ENCODE data around the gene TFDP1. TPM values are rescaled to one million over a fixed set of nuclear protein-coding genes. Genes with fewer than 3 reads are reported as not detected.
"Not testable (repeated sequence)": the region's sequence is repeated elsewhere in the genome, so short reads cannot be mapped to it uniquely, and the experiment has no call there.

The TFDP1 gene
- total RNA-seq, 1 donor from 2014 or later = 32.2 TPM

DNA sequence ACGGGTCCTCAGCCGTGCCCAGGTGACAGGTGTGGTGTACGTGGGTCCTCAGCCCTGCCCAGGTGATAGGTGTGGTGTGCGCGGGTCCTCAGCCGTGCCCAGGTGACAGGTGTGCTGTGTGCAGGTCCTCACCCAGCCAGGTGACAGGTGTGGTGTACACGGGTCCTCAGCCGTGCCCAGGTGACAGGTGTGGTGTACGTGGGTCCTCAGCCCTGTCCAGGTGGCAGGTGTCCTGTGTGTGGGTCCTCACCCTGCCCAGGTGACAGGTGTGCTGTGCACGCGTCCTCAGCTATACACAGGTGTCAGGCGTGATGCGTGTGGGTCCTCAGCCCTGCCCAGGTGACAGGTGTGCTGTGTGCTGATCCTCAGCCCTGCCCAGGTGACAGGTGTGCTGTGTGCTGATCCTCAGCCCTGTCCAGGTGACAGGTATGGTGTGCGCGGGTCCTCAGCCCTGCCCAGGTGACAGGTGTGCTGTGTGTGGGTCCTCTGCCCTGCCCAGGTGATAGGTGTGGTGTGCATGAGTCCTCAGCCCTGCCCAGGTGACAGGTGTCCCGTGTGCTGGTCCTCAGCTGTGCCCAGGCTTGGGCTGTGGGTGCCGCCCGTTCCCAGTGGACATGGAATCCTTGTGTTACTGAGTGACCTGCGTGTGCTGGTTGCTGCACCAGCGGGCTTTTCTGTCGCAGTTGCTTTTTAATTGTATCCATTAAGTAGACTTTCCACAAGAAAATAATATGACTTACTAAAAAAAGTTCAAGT is 9.7 kb downstream of the TFDP1 start:
- not testable (repeated sequence) for FAIRE-seq; DNase-seq (ENCODE audit: low spot score in 2 of 2)

DNA sequence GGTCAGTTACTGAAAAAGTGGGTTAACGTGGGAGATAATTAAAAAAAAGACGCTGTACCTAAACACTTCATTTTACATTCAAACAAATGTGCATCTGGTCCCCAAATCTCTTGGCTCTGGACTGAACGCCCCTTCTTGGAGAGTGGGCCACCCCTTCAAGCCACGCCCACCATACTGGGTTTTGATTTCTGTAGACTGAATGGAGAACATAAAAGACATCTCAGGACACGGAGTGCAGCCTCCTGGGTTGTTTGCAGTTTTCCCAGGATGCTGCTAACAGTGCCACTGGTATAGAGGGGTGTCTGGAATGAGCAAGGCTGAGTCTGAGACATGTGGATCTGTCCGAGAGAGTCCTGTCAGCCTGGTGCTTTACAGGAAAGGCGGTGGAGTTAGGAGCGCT is 10.6 kb downstream of the TFDP1 start:
- no peak for FAIRE-seq
- DNase-seq (ENCODE audit: low spot score in 2 of 2) = no peak

DNA sequence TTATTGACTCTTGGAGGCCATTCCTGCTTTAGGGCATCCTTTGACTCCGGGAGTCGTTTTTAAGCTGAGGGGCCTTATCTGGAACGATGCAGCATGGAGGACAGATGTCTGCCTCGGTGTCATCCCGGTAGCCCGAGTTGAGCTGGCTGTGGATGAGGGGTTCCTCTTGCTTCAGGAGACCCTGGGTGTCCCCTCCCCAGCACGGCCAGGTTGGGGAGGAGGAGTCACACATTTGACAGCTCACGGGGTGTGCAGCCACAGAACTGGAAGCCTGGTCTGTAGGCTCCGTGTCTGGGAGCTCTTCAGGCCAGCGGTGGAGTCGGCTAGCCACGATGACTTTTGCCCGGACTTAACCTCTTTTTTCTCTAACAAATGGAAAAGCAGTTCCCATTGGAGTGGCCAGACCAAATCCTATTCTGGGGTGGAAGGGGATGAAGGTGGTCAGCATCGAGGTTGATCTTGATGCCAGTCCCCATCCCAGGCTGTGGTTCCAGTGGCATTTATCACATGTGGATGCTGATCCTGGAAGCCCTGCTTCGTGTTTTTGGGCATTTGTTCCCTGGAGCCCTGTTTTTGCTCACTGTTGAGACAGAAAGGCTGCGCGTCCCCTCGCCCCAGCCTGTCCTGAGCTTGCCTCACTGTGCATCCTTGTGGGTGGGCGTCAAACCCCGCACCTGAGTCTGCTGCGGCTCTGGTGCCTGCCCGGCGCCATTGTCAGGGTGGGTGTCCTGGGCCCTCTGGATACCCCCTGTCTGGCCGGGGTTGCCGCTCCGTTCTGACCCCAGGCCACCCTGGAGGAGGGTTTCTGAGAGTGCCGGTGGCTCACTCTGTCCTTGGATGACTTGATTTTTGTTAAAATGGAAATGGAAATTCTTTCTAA is 12.0 kb downstream of the TFDP1 start:
- no peak for DNase-seq (ENCODE audit: low spot score in 2 of 2)

DNA sequence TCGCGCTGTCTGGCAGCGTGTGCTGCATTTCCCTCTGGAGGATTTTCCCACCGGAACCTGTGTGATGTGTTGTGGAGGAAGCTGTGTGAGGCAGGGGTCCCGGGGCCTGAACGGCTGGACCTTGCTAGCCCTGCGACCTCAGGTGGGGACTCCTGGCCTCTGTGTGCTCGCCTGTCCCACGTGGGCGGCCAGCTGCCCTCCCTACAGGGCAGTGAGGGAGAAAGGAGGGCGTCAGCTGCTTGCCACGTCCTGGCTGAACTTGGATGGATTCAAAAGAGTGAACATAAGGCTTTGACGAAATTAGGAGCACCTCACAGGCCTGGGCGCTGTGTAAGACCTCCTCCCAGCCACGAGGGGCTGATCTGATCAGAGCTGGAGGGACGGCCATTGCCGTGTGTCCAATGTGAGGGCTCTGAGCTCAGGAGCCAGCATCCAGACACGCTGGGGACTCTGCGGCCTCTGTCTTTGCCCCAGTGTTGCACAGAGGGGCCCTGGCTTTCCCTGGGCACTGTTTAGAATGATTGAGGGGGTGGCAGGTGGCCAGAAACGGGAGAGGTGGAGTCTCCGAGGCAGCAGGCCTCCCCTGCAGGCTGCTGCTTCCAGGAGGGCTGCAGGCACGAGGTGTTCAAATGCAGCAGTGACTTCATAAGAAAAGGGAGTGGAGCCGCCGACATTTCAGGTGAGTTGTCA is 13.0 kb downstream of the TFDP1 start:
- FAIRE-seq (no peak), DNase-seq (ENCODE audit: low spot score in 2 of 2) (no peak)

More for the DNA sequence above, 12.0 kb downstream of the TFDP1 start:
- FAIRE-seq = no peak

DNA sequence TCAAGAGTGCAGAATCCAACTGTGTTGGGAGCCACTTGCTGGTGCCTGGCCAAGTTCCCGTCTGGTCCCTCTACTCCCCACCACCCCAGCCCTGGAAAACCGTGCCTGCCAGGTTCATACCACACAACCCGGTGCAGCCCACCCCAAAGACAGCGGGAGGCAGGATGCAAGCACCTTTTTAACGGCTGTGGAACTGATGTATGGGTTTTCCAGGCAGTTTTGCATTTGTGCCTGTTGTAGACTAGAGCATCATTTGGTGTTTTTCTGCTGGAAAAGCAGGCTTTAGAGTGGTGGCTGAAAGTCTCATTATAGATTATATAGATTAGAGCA is 13.5 kb downstream of the TFDP1 start:
- DNase-seq (ENCODE audit: low spot score in 2 of 2) (no peak), FAIRE-seq (no peak)

DNA sequence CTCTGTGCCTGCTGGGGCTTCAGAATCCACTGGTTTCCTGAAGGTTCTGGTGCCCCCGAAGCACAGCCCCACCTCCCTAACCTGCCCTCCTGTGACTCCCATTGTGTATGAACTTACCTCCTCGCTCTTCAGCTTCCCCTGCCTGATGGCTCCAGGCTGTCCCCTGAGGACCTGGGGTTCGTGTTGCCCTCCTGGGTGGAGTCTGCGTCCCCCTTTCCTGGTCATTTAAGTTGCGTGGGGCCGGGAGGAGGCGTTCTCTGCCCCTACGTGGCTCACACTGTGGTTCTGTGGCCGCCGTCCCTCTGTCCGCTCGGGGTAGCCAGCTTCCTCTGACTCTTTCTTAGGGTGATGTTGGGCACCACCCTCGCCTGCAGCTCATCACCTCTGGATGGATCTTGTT is 13.9 kb downstream of the TFDP1 start:
- DNase-seq (ENCODE audit: low spot score in 2 of 2) (no peak), FAIRE-seq (no peak)

DNA sequence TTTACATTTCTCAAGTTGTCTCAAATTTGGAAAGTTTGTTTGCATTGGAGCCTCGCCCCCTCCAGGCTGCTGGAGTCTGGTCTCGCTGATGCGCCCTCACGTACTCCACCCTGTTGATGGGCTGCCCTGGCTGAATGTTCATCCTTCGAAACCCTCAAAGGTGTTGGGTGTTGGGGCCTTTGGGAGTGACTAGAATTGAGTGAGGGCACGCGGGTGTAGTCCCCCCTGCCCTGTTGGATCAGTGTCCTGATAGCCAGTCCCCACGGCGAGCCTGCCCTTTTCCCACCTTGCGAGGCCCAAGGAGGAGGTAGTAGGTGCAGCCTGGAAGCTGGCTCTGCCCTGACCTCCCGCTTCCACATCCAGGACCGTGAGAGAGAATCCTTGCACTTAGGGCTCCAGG is 14.8 kb downstream of the TFDP1 start:
- FAIRE-seq = no peak
- DNase-seq (ENCODE audit: low spot score in 2 of 2) = no peak

DNA sequence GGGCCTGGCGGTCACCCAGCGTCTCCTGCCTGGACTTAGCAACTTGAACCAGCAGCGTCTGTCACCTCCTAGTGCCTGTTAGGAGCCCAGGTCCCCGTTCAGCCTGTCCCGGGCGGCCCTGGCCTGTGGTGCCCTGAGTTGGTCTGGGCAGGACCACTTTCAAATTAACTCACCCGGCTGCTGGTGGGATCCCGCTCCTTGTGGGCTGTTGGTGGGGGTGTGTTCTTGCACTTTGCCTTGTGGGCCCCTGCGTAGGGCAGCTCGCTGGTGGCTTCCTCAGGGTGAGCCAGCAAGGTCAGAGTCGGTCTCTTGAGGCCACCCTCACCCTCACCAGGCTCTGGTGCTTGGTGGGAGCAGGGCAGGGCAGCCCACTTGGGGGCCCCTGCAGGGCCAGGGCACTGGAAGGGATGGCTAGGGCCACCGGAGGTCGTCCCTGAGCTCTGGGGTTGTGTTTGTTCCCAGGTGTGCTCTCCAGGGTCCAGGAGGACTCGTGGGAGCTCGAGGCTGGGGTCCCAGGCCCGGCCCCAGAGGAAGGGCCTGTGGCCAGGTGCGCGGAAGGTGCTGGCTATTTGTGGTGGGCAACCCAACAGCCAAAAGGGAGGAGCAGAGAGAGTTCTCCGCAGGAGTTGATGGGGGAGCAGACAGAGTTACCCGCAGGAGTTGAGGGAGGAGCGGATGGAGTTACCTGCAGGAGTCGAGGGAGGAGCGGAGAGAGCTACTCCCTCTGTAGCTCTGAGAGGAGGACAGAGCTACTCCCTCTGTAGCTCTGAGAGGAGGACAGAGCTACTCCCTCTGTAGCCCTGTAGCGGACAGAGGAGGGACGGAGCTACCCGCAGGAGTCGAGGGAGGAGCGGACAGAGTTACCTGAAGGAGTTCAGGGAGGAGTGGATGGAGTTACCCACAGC is 16.9 kb downstream of the TFDP1 start:
- FAIRE-seq (no peak), DNase-seq (ENCODE audit: low spot score in 2 of 2) (no peak)

DNA sequence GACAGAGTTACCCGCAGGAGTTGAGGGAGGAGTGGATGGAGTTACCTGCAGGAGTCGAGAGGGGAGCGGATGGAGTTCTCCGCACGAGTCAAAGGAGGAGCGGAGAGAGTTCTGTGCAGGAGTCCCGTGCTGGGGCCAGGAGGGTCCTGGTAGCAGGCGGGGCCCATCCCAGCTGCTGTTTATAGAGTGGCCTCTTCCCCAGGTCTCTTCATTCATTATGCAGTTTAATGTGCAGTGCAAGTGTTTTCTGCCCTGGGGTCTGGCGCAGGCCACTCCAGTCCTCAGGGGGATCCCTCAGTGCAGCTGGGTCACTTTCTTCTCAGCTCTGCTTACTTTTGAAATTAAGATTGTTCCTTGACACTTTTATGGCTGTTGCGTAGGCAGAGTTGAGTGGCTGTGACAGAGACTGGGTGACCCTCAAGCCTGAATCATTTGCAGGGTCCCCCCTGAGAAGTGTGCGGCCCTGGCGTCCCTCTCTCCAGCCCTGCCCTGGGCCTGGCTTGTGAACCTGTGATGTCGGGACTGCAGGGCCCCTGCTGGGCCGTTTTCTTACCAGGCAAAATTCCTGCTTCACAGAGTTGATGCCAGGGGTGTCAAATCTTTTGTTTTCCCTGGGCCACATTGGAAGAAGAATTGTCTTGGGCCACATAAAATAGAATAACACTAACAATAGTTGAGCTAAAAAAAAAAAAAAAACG is 17.9 kb downstream of the TFDP1 start:
- DNase-seq (ENCODE audit: low spot score in 2 of 2) (no peak), FAIRE-seq (no peak)

DNA sequence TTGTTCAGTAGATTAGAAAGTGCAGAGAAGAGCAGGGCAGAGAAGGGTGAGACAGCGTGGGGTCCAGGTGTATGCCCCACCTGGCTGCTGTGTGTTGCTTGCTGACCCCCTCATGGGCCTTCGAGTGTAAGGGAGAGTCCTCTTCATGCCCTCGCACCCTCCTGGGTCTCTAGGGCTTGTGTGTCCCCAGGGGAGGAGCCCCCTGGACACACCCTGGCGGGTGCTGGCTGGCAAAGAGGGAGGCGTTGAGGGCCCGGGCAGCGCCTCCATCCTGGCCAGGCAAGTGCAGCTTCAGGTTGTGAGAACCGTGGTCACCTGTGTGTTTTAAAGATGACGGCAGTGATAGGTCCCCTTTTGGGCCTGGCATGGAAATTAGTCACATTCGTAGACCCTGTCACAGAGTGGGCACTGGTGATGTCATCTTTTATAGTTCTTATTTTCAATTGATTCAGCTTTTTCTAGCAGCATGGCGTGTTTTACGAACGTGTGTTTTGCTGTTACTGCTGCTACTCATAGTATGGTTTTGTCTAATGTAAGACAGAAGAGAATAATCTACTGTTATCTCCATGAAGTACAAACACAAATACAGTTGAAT is 18.7 kb downstream of the TFDP1 start:
- FAIRE-seq (no peak), DNase-seq (ENCODE audit: low spot score in 2 of 2) (no peak)

DNA sequence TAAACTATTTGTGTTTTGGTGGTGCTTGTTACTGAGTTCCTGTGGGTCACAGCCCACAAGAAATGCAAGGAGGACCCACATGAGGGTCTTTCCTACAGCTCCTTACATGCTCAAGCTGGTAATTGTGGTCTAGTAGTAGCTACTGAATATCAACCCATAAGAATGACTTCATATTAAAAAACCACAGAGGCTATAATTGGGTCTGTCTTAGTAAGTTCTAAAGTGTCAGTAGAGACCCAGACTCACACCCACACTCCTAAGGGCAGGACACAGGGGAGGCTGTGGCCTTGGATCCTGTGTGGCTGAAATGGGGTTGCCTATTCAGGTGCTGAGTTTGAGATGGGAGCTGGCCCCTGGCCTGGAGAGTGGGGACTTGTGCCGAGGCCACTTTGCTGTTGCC is 19.6 kb downstream of the TFDP1 start:
- FAIRE-seq = no peak
- no peak for DNase-seq (ENCODE audit: low spot score in 2 of 2)

DNA sequence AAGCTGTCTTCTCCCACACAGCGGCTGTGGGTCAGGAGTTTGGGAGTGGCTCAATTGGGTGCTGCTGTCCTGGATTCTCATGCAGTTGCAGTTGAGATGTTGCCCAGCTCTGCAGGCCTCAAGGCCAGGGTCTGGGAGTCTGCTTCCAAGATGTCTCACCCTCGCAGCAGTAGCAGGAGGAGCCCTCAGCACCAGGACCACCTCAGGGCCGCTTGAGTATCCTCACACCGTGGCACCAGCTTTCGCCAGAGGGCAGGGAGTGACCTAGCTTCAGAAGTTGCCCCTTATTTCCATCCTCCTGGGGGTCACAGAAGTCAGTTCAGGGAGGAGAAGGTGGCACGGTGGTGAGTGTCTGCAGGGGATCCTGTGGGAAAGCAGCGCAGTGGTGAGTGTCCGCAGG is 20.9 kb downstream of the TFDP1 start:
- DNase-seq (ENCODE audit: low spot score in 2 of 2) (no peak), FAIRE-seq (no peak)

DNA sequence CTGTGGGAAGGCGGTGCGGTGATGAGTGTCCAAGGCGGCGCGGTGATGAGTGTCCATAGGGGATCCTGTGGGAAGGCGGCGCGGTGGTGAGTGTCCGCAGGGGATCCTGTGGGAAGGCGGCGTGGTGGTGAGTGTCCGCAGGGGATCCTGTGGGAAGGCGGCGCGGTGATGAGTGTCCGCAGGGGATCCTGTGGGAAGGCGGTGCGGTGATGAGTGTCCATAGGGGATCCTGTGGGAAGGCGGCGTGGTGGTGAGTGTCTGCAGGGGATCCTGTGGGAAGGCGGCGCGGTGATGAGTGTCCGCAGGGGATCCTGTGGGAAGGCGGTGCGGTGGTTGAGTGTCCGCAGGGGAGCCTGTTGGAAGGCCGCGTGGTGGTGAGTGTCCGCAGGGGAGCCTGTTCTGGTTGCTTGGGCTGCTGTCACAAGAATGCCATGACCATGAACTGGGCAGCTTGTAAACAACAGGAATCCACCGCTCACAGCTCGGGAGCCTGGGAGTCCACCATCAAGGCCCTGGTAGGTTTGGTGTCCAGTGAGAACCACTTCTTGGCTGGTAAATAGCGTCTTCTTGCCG is 21.4 kb downstream of the TFDP1 start:
- no peak for FAIRE-seq
- DNase-seq (ENCODE audit: low spot score in 2 of 2) = no peak

DNA sequence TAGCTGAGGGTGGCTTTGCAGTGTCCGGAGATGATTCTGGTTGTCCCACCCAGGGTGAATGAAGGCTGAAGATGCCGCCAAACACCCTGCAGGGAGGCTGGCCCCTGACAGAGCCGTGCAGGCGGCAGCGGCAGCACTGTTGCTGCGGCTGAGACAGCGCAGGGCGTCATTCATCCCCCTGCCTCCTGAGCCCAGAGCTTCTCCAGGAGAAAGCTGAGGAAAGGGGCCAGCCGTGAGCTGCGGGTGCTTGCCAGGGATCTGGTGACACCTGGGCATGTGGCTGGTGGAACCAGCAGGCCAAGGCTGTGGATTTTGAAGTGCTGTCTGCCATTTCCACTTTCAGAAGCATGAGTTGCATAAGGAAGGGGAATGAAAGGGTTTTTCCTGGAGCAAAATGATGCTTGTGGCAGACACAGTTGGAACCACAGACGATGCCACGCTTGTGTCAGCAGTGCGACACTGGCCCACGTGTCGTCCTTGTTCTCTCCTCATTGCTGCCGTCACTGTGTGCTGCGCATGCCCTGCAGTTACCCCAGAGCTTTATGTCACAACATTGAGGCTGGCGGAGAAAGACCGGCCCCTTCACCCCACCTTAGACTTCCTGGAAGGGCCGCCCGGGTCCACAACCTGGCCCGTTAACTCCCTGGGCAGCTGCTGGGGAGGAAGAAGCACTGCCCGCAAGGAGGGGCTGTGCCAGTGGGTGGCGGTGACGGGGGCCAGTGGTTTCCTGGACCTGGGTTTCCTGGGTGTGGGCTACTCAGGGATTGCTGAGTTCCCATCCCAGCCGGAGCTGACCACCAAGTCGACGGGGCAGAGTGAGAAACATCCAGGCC is 22.7 kb downstream of the TFDP1 start:
- FAIRE-seq (no peak), DNase-seq (ENCODE audit: low spot score in 2 of 2) (no peak)

DNA sequence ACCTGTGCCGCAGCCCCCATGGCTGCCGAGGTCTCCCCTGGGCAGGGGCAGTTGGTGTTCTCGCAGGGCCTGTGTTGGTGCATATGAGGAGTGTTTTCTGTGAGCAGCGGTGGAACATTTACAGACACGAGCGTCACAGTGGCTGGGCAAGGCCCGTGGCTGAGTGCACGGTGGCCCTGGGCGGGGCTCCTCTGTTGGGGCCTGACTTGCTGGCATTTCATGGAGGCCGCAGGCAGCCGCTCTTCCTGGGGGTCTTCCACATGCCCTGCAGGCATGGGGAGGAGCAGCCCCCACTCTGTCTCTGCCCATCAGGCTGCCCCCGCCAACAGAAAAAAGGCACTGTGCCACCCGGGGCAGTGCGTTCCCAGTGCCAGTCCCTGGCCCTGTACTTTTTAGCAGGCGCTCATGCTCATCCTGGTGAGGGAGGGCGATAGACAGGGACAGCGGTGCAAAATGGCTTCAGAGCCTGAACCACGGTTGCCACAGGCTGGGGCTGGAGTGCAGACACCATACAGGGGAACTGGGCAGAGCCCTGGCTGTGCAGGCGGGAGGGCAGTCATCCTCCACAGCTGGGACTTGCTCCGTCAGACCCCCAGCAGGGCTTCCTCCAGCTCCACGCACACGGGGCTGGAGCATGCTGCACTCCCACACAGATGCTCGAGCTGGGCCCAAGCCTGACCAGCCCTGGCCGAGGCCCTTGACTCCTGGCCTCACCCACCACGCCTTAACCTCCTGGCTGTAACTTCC is 23.5 kb downstream of the TFDP1 start:
- DNase-seq (ENCODE audit: low spot score in 2 of 2) (no peak), FAIRE-seq (no peak)

DNA sequence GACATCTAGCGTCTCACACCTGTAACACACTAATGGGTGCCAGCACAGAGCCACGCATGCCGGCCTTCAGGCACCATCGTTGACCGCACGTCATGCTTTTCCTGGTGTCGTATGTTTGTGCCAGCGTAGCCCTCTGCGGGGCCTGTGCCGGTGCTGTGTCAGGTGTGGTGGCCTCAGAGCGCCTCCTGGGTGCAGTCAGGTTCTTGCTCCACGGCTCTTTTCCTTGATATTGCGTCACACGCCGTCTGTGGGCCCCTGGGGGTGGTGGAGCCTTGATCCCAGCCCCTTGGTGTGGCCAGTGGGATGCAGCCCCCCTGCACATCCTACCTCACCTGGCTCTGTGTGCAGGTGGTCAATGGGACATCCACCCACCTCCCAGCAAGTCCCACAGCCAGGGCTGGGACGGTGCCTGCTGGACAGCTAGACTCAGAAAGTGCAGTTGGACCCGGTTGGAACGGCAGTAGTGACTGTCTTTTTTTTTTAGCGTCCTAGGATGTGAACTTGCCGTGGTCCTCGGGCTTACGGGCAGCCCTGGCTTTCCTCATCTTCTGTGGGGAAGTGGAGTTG is 24.5 kb downstream of the TFDP1 start:
- FAIRE-seq = no peak
- DNase-seq (ENCODE audit: low spot score in 2 of 2) = no peak

DNA sequence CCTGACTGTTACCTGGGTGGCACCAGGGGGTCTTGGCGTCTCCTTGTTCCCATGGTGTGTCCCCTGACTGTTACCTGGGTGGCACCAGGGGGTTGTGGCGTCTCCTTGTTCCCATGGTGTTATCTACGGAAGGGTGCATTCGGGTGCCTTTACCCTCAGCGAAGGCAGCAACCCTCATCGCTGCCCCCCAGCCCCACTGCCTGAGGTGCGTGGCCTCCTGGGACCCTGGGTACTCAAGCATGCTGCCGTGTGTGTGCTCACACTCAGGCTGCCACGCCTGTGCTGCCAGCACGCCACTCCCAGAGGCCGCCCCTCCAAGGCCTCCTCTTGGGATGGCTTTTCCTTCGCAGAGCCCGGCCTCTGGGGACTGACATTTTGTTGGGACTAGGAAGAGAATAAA is 25.1 kb downstream of the TFDP1 start:
- FAIRE-seq (no peak), DNase-seq (ENCODE audit: low spot score in 2 of 2) (no peak)

All from frontal cortex (tissue), 4 donors.